ENCODE data around the gene ZNF716.

GRCh38 chr7:57427594-57427993 lies 22.4 kb upstream of the ZNF716 start:
- TF ChIP-seq CTCF (IDR thresholded peaks at IDR 0.05) (no peak), POLR2A (IDR thresholded peaks at IDR 0.05) (no peak)

All from heart left ventricle (tissue), 13 donors.